B cell (primary cell): Measurements from ENCODE around the gene BMPR1A. TPM values are rescaled to one million over a fixed set of nuclear protein-coding genes. Genes with fewer than 3 reads are reported as not detected.

ENCODE experiments used
- ATAC-seq: fragments of 200-7000 bp; cut with Tn5 transposase; one replicate; pipeline ENCODE4 v1.10.0; 2021; ENCODE audit warnings: low read depth, mild to moderate bottlenecking, moderate number of reproducible peaks, moderate library complexity
- CTCF ChIA-PET: fragments of 350-600 bp; sonication (Branson Sonifier 250); formaldehyde crosslinking; loops from one replicate; lab custom pipeline; 2021; ENCODE audit warnings: antibody characterized with exemption, inconsistent platforms; lab: Charles Lee
- POLR2A ChIA-PET: fragments of 350-600 bp; sonication (Branson Sonifier 250); formaldehyde crosslinking; loops from one replicate; lab custom pipeline; 2021; ENCODE audit warnings: antibody characterized with exemption; lab: Charles Lee
- DNase-seq: peaks from one replicate; pipeline ENCODE4 v3.0.0; 2013
- H2AFZ ChIP-seq: 2 replicates; pipeline ENCODE4 v1.6.1; 2012; ENCODE audit warnings: mild to moderate bottlenecking, low read depth, low read length; ENCODE audit not compliant: insufficient read depth, poor library complexity, severe bottlenecking
- H3K27ac ChIP-seq, 2 donors: 1 replicate in 1 of 2; 2 replicates in 1 of 2; pipeline ENCODE4 v1.5.1; 2012 to 2013; ENCODE audit warnings: low read length in 2 of 2, mild to moderate bottlenecking in 2 of 2, moderate library complexity in 1 of 2
- H3K27me3 ChIP-seq, 4 experiments: fragments of 200-600 bp in 1 of 4; sonication (generic) in 1 of 4; replicated peaks in 1 of 4; 1 replicate in 2 of 4; 2 replicates in 2 of 4; pipeline versions ENCODE4 v1.6.1 to v1.7.0; 2013 to 2016; ENCODE audit warnings: low read length in 3 of 4, mild to moderate bottlenecking in 2 of 4, mixed read lengths in 1 of 4, moderate library complexity in 1 of 4; ENCODE audit not compliant: insufficient read depth in 4 of 4, control insufficient read depth in 3 of 4; ENCODE audit errors: control extremely low read depth in 1 of 4
- H3K36me3 ChIP-seq, 2 experiments: replicated peaks in 1 of 2; 1 replicate in 1 of 2; 2 replicates in 1 of 2; pipeline versions ENCODE4 v1.6.1 to v1.7.1; 2013; ENCODE audit warnings: low read length in 1 of 2; ENCODE audit not compliant: insufficient read depth in 2 of 2, control insufficient read depth in 1 of 2; ENCODE audit errors: control extremely low read depth in 1 of 2, extremely low read depth in 1 of 2
- H3K4me1 ChIP-seq, 2 donors: fragments of 200-600 bp in 1 of 2; sonication (generic) in 1 of 2; 1 replicate in 1 of 2; 2 replicates in 1 of 2; pipeline versions ENCODE4 v1.5.1 to v1.6.1; 2013 to 2017; ENCODE audit warnings: low read length in 2 of 2; ENCODE audit not compliant: control insufficient read depth in 2 of 2, insufficient read depth in 2 of 2
- H3K4me2 ChIP-seq: replicated peaks from 2 replicates; pipeline ENCODE3; 2012; ENCODE audit warnings: mild to moderate bottlenecking, low read depth, low read length; ENCODE audit not compliant: poor library complexity, severe bottlenecking
- H3K4me3 ChIP-seq, 5 experiments: fragments of 200-600 bp in 1 of 5; sonication (generic) in 1 of 5; 1 replicate in 3 of 5; 2 replicates in 2 of 5; pipeline versions ENCODE4 v1.5.1 to v1.7.0; 2011 to 2016; ENCODE audit warnings: low read length in 4 of 5, mild to moderate bottlenecking in 4 of 5, low read depth in 2 of 5, control low read depth in 1 of 5, moderate library complexity in 1 of 5; ENCODE audit not compliant: insufficient read depth in 1 of 5; ENCODE audit errors: control extremely low read depth in 1 of 5, extremely low read depth in 1 of 5
- H3K79me2 ChIP-seq: fragments of 200-600 bp; sonication (generic); one replicate; pipeline ENCODE4 v1.6.0; 2016; ENCODE audit warnings: low read length; ENCODE audit not compliant: control insufficient read depth, insufficient read depth
- H3K9ac ChIP-seq: fragments of 200-600 bp; sonication (generic); 2 replicates; pipeline ENCODE4 v1.6.1; 2017; ENCODE audit warnings: mild to moderate bottlenecking, low read length, moderate library complexity
- H3K9me3 ChIP-seq, 3 donors: one replicate each; pipeline versions ENCODE4 v1.6.1 to v1.7.1; 2013; ENCODE audit warnings: low read length in 2 of 3; ENCODE audit not compliant: control insufficient read depth in 2 of 3, insufficient read depth in 1 of 3; ENCODE audit errors: control extremely low read depth in 1 of 3
- H4K20me1 ChIP-seq: 2 replicates; pipeline ENCODE4 v1.6.0; 2012; ENCODE audit warnings: mild to moderate bottlenecking, low read length; ENCODE audit not compliant: insufficient read depth, control insufficient read depth, poor library complexity, severe bottlenecking
- H3K27ac Mint-ChIP-seq: one replicate; pipeline ENCODE4 v1.8.0; 2021; ENCODE audit warnings: mixed read lengths
- H3K27me3 Mint-ChIP-seq: one replicate; pipeline ENCODE4 v1.8.0; 2021; ENCODE audit warnings: mixed read lengths
- H3K4me1 Mint-ChIP-seq: one replicate; pipeline ENCODE4 v1.8.0; 2021; ENCODE audit warnings: mixed read lengths
- H3K4me3 Mint-ChIP-seq: one replicate; pipeline ENCODE4 v1.8.0; 2021; ENCODE audit warnings: mixed read lengths
- H3K9me3 Mint-ChIP-seq: one replicate; pipeline ENCODE4 v1.8.0; 2022; ENCODE audit warnings: mixed read lengths; ENCODE audit not compliant: insufficient read depth
- CTCF ChIP-seq: fragments of 200-600 bp; IDR thresholded peaks from one replicate; pipeline ENCODE4 v1.8.0; 2022; ENCODE audit warnings: antibody characterized with exemption, mild to moderate bottlenecking
- EZH2 ChIP-seq: IDR thresholded peaks from 2 replicates; pipeline ENCODE4 v1.6.1; 2012; ENCODE audit warnings: borderline replicate concordance, low read depth, mild to moderate bottlenecking, moderate library complexity, low read length; ENCODE audit not compliant: insufficient read depth, poor library complexity, severe bottlenecking
- WGBS: methylation state at CpG from one replicate; pipeline ENCODE4 v1.1.5; 2013; ENCODE audit warnings: missing lambda C conversion rate; ENCODE audit not compliant: insufficient coverage; 5-methylcytosine and 5-hydroxymethylcytosine counted together
- intact Hi-C: fragments of 100-400 bp; cut with micrococcal nuclease; formaldehyde crosslinking; loops from one replicate; pipeline ENCODE4 v1.10.0; 2022
- polyA plus RNA-seq: library from polyadenylated mRNA; depleted of rRNA; stranded (reverse); fragments of >200 nt; gene quantifications from 2 replicates; pipeline ENCODE4 v1.2.3, GENCODE V29; 2012
- total RNA-seq, 2 donors: library from RNA; stranded (reverse); fragments of 120-200 nt in 1 of 2; gene quantifications; 1 replicate in 1 of 2; 2 replicates in 1 of 2; pipeline versions ENCODE4 v1.2.3 to v1.2.4, GENCODE V29; 2013 to 2022

Gene BMPR1A
- total and polyA plus RNA-seq, 2 donors (not counting 1 experiment from before 2014, with no cell fraction given): 1.9 to 15.1 TPM

GRCh38 chr10:86880971-86881370, 124.6 kb downstream of the BMPR1A start:
- Histone ChIP-seq H3K9me3 (no peaks in the 10 kb centered on the region), H3K9ac (no peak overlapping the region), H3K4me3 (no peak overlapping the region), H3K27ac (no peak overlapping the region), H2AFZ (no peak overlapping the region), H3K27me3 (no peaks in the 10 kb centered on the region), H3K4me1 (no peaks in the 10 kb centered on the region), H4K20me1 (no peaks in the 10 kb centered on the region), H3K36me3 (no peaks in the 10 kb centered on the region), H3K4me2 (no peak overlapping the region), H3K79me2 (no peaks in the 10 kb centered on the region)
- Mint-ChIP-seq H3K27ac (no peak overlapping the region), H3K4me1 (peaks cover 7% of the 10 kb centered on the region), H3K9me3 (no peaks in the 10 kb centered on the region), H3K27me3 (no peaks in the 10 kb centered on the region), H3K4me3 (no peak overlapping the region)
- DNase-seq: no peak
- intact Hi-C loops: no loop called here
- no peak for TF ChIP-seq CTCF
- TF ChIP-seq EZH2: no peak
- ChIA-PET CTCF (interaction anchor here (1.3 kb wide), 1 partner anchor 187 kb away, joined by 3 read pairs; no protein-coding TSS in a partner anchor), POLR2A (no interaction called here)
- no peak for ATAC-seq
- 100% methylated on average over 4 of the region's 4 CpGs for WGBS

GRCh38 chr10:86888585-86889381, 132.4 kb downstream of the BMPR1A start:
- DNase-seq (peak; percentile 59), ATAC-seq (peak; percentile 94)
- 100% methylated on average over 2 of the region's 7 CpGs for WGBS
- H3K4me3 Mint-ChIP-seq: peak overlapping the region; percentile 18
- TF ChIP-seq EZH2 (no peak), CTCF (no peak)
- no peaks in the 10 kb centered on the region for H3K27me3 Mint-ChIP-seq
- no peaks in the 10 kb centered on the region for H3K27me3 ChIP-seq
- H3K9me3 ChIP-seq: no peaks in the 10 kb centered on the region
- no peak overlapping the region for H3K4me3 ChIP-seq
- intact Hi-C loops: loop anchor here (1.0 kb wide), 1 partner anchor 11 kb away; no protein-coding TSS in a partner anchor
- H3K36me3 ChIP-seq: no peaks in the 10 kb centered on the region
- no peak overlapping the region for H2AFZ ChIP-seq
- H3K4me1 ChIP-seq: peaks cover 9 to 13% of the 10 kb centered on the region in 2 donors
- peaks cover 11% of the 10 kb centered on the region for H3K4me1 Mint-ChIP-seq
- ChIA-PET CTCF (interaction anchor here (0.7 to 5.8 kb wide), 3 partner anchors 11 to 176 kb away, joined by 3 to 21 read pairs (median 6); no protein-coding TSS in a partner anchor), POLR2A (interaction anchor here (1.0 kb wide), 1 partner anchor 207 kb away, joined by 3 read pairs; the partner anchor contains the start of genes GLUD1 and SHLD2)
- peak overlapping the region in 1 of 2 donors; percentile 35 for H3K27ac ChIP-seq
- peak overlapping the region; percentile 38 for H3K4me2 ChIP-seq
- peak overlapping the region; percentile 59 for H3K27ac Mint-ChIP-seq
- no peaks in the 10 kb centered on the region for H4K20me1 ChIP-seq
- H3K9me3 Mint-ChIP-seq: no peaks in the 10 kb centered on the region
- no peaks in the 10 kb centered on the region for H3K79me2 ChIP-seq
- H3K9ac ChIP-seq: no peak overlapping the region
